HG03432 (cell line): ENCODE data around the gene TMEM184A.

Source experiments
- ATAC-seq: cut with Tn5 transposase; IDR thresholded peaks from one replicate; pipeline ENCODE4 v1.9.1; 2021; ENCODE audit warnings: mild to moderate bottlenecking, moderate library complexity; ENCODE audit not compliant: unreplicated experiment

TMEM184A gene

DNA sequence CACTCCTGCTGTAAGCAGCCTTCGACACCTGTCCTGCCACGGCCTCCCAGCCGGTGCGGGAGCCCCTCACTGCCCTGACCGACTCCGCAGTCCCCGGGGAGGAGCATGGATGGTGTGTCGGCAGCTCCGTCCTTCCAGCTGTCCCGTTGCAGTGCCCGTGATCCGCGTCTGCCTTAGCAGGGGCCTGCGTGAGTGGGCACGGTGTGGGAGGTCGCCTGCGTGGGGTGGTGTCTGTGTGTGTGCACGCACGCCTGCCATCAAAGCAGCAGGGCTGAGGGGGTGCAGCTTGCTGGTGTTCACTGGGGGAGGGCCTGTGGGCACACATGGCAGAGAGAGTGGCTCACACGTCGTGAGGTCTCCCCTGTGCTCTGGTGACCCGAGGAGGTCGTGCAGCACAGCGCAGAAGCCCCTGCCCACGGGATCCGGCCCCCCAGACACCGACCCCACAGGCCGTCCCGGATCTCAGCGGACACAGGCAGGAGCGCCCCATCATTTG is 15.2 kb downstream of the TMEM184A start:
- no peak for ATAC-seq

- no peak for ATAC-seq
Measured at GRCh38 chr7:1539882-1540775, 15.9 kb downstream of the TMEM184A start.

GRCh38 chr7:1539181-1539881 is 16.7 kb downstream of the TMEM184A start:
- no peak for ATAC-seq

DNA sequence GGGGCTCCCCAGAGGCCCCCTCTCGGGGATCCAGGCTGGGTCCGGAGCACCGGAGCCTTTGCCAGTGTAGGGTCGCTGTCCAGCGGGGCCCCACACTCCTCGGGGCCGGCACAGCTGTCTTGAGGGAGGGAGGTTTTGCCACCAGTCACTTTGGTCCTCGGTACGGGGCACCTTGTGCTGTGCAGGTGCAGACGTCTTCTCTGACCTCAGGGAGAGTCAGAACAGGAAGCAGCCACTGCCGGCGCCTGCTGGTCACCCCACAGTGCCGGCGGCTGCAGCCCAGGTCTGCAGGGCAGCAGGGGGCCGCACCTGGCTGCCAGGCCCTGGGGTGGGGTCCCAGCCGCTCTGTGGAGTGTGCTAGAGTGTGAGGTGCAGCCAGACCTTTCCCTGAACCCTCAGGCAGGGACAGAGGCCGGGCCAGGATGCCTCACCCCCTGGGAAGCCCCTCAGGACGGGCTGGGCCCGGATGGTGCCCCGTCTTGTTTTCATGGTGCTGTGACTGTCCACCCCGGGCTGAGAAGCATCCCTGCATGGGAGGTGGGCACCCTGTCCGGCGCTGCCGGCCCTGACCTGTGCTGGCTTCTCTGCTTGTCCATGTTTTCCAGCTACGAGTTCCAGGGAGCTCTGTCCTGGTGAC is 17.3 kb downstream of the TMEM184A start:
- no peak for ATAC-seq

DNA sequence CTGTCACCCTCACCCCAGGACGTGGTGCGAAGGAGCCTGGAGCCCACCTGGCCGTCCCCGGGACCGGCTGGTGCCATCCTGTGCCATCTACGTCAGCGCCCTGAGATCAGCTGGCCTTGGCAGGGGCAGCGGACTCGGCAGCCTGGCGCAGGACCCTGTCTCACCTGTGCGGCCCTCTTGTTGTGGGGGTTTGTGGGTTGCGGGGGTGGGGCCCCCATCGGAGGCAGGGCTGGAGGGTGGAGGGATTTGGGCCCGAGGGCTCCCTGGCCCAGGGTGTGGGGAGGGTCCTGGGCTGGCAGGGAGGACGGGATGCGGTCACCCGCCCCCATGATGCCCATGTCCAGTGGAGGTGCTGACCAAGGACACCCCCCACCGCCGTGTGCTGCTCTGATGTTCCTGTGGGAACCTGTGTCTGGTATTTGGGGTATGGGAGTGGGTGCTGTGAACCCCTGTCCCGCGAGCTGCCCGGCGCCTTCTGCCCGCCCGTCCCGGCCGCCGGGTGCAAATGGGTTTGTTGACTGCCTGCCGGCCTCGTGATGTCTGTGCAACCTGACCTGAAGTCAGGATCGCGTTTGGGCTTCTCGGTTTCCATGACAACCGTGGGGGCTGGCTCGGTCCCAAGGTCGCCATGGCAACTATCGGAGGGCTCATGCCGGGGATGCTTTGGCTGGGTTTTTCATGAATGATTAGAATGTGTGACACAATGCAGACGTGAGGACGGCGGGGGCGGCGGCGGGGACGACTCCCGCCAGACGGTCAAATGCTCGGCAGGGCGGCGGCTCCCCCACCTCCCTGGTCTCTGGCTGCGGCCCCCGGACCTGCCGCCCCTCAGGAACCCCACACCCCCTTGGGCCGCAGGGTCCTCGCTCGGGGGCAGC is 18.2 kb downstream of the TMEM184A start:
- ATAC-seq, result no peak

DNA sequence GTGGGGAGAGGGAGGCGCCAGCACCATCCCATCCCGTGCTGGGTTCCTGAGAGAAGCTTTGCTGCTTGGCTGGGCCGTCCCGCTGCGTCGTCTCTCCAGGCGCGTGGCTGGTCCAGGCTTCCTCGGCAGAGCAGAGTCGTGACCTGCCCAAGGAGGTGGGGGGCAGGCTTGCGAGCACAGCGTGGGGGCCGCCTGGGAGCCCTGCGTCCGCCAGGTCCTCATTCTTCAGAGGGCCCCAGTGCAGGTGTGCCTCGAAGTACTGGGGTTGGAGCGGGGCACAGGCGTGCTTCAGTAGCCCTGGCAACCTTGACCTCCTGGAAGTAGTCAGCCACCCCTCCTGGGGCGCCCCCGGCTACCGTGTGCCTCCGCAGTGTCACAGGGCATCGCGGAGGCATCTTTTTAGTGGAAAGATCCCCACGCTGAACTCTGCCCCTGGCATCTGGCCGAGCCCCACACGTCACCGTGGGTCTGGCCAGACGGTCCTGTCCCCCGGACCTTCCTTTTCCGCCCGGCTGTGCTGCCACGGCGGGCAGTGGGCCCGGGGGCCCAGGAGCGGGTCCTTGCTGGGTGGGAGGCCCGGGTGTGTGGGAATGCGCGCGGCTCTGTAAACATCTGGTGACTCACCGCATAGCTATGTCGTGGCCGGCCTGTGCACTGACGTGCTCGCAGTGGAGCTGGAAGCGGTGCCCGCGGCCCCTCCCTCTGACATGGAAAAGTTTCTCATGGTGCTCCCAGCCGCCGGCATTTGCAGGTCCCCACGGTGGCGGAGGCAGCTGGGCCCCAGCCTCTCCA is 19.1 kb downstream of the TMEM184A start:
- no peak for ATAC-seq

- ATAC-seq, result no peak
Measured at GRCh38 chr7:1536455-1536742, 19.6 kb downstream of the TMEM184A start.

DNA sequence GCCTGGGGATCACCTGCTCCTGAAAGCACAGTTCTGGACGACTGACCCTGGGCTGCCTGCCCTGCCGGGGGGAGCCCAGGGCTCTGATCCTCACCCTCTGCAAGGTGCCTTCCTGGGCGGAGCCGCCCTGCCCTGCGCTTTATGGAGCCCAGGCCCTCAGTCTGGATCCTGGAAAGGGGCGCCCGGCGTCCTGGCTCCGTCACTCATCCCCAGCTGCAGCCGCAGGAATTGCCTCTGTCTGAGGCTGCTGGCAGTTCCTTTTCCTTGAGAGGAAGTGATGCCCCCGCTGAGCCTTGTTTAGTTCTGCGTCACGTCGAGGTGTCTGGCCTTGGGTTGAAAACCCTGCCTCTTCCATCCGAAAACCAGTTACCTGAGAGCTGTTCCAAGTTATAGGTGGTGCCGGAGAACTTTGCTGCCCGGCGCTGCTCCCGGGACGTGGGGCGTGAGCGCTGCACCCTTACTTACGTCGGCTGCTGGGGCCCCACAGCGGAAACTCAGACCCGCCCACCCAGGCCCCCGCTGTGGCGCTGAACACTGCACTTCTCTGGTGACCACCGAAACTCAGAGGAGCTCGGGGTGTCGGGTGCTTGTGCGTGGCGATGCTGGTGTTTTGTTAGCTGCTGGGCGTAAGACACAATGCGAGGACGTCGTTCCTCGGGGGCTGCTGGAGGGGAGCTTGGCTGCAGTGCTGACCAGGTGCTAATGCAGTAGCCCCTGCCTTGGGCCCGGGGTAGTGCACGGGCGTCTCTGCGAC is 20.1 kb downstream of the TMEM184A start:
- no peak for ATAC-seq

- ATAC-seq, result no peak
Measured at GRCh38 chr7:1535100-1535458, 20.9 kb downstream of the TMEM184A start.

GRCh38 chr7:1534330-1535099 is 21.5 kb downstream of the TMEM184A start:
- ATAC-seq, result no peak

- no peak for ATAC-seq
Measured at GRCh38 chr7:1533547-1534329, 22.3 kb downstream of the TMEM184A start.

DNA sequence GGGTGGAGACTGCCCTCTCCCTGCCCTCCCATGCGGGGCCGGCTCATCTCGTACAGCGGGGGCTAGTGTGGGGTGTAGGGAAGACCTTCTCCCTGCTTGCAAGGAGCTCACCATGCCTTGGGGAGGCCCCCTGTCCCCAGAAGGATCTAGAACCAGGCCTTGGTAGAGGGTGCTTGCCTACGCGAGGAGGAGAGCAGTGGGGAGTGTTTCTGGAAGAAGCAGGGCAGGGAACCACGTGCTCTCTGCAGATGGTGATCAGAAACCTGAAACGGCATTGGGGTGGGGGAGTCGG is 22.8 kb downstream of the TMEM184A start:
- no peak for ATAC-seq

DNA sequence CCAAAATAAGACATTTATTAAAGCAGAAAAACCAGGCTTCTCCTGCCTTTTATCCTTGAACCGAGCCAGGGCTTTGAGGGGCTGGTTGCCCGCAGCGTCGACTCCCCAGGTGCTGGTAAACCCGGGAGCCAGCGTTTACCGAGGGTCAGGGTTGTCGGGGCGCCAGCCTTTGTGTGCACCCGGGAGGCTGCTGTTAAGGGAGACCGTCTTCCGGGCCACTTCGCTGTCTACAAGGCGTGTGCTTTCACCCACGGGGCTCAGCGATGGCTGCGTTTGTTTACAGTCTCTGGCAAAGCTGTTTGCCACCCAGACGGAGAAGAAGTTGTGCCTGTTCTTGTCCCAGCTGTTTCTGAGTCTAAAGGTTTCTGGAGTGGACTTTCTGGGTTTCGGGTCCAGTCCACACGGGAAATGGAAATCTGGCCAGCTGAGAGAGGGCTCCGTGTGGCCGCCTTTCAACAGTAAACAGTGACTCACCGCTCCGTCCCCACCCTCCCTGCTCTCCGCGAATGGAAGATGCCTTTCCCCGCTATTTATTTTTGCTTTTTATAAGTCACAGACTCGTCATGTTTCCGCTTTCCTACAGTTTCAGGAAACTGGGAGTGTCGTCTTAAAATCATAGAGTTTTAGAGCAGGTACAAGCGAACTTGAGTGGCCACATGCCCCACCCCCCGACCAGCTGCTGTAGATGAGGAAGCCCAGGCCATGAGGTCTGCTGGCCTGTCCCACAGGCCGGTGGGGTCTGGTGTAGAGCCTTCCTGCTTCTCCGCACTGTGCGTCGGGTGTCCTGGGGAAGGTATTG is 23.4 kb downstream of the TMEM184A start:
- ATAC-seq, result no peak

DNA sequence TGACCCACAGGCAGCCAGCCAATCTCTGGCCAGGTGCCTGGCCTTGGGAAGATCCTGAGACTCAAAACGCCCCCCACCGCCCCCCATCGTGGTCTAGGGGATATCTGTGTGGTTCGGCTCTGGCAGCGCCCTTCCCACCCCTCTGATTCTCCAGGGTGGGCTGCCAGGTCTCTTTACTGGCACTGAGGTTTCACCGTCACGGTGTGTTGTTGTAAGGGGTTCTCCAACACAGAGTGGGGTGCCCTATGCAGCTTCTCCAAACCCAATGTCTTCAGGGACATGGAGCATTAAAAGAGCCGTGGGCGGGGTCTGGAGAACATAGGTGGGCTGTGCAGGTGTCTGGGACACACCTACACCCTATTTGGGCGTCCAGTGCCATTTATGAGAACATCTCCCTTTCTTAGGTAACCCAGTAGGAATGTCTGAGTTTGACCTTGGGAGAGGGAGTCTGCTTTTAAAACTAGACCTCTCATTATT is 24.0 kb downstream of the TMEM184A start:
- ATAC-seq, result no peak

- peak; percentile 21 for ATAC-seq
Measured at GRCh38 chr7:1531263-1531978, 24.6 kb downstream of the TMEM184A start.

GRCh38 chr7:1530946-1531262 is 25.1 kb downstream of the TMEM184A start:
- ATAC-seq, result peak; percentile 22
